HG03442 (cell line): ENCODE data around the gene FNDC3B.
"Not testable (repeated sequence)": the region's sequence is repeated elsewhere in the genome, so short reads cannot be mapped to it uniquely, and the experiment has no call there.

Source experiments
- ATAC-seq: cut with Tn5 transposase; IDR thresholded peaks from one replicate; pipeline ENCODE4 v1.9.1; 2021; ENCODE audit warnings: mild to moderate bottlenecking, moderate library complexity; ENCODE audit not compliant: unreplicated experiment

Gene FNDC3B

GRCh38 chr3:172351895-172352466 is 312.6 kb downstream of the FNDC3B start:
- no peak for ATAC-seq

GRCh38 chr3:172352786-172353185 is 313.4 kb downstream of the FNDC3B start:
- ATAC-seq = no peak

GRCh38 chr3:172354931-172355499 is 315.6 kb downstream of the FNDC3B start:
- no peak for ATAC-seq

- no peak for ATAC-seq
Observed at GRCh38 chr3:172355836-172356235, 316.5 kb downstream of the FNDC3B start.

GRCh38 chr3:172356427-172356826 is 317.0 kb downstream of the FNDC3B start:
- ATAC-seq = no peak

- ATAC-seq = no peak
Observed at GRCh38 chr3:172357850-172358754, 318.7 kb downstream of the FNDC3B start.

GRCh38 chr3:172359231-172359630 is 319.9 kb downstream of the FNDC3B start:
- no peak for ATAC-seq

GRCh38 chr3:172359996-172360395 is 320.6 kb downstream of the FNDC3B start:
- ATAC-seq = no peak

GRCh38 chr3:172362583-172362982 is 323.2 kb downstream of the FNDC3B start:
- ATAC-seq = no peak

GRCh38 chr3:172364374-172365027 is 325.1 kb downstream of the FNDC3B start:
- ATAC-seq = no peak

GRCh38 chr3:172365028-172365567 is 325.7 kb downstream of the FNDC3B start:
- no peak for ATAC-seq

- ATAC-seq = no peak
Observed at GRCh38 chr3:172367205-172368105, 328.1 kb downstream of the FNDC3B start.

- not testable (repeated sequence) for ATAC-seq
Observed at GRCh38 chr3:172368556-172368955, 329.2 kb downstream of the FNDC3B start.

- no peak for ATAC-seq
Observed at GRCh38 chr3:172369590-172370259, 330.3 kb downstream of the FNDC3B start.

- no peak for ATAC-seq
Observed at GRCh38 chr3:172370419-172370818, 331.0 kb downstream of the FNDC3B start.

GRCh38 chr3:172371544-172371943 is 332.2 kb downstream of the FNDC3B start:
- ATAC-seq = no peak

- no peak for ATAC-seq
Observed at GRCh38 chr3:172372895-172373294, 333.5 kb downstream of the FNDC3B start.

GRCh38 chr3:172373912-172374311 is 334.5 kb downstream of the FNDC3B start:
- ATAC-seq = no peak

GRCh38 chr3:172375206-172375850 is 335.9 kb downstream of the FNDC3B start:
- ATAC-seq = no peak
